Vagina (tissue), 2 donors: ENCODE measurements around the gene DICER1.

Source experiments
- CTCF ChIP-seq, 3 experiments: fragments of 450-650 bp in 2 of 3; fragments of 200-600 bp in 1 of 3; sonication (generic) in 1 of 3; IDR thresholded peaks; one replicate each; pipeline ENCODE4 v1.5.1; 2017 to 2019; ENCODE audit warnings: antibody characterized with exemption in 3 of 3, mild to moderate bottlenecking in 2 of 3, moderate library complexity in 2 of 3
- POLR2AphosphoS5 ChIP-seq, 2 donors: sonication (generic); formaldehyde crosslinking; IDR thresholded peaks; one replicate each; pipeline ENCODE4 v1.9.0; 2017; ENCODE audit warnings: antibody characterized with exemption in 2 of 2, mild to moderate bottlenecking in 2 of 2, low read depth in 1 of 2; ENCODE audit not compliant: insufficient read depth in 1 of 2

- peak in 1 of 2 donors; percentile 11 for TF ChIP-seq POLR2AphosphoS5 (IDR thresholded peaks at IDR 0.05; ENCODE audit: insufficient read depth in 1 of 2, low read depth in 1 of 2)
- no peak for TF ChIP-seq CTCF (IDR thresholded peaks at IDR 0.05)
These were observed 26.4 kb upstream of the DICER1 start for GRCh38 chr14:95183532-95184412.
